ENCODE results near the gene TIMP2. TPM values are rescaled to one million over a fixed set of nuclear protein-coding genes. Genes with fewer than 3 reads are reported as not detected.

TIMP2 gene
- polyA plus RNA-seq, 2 of the 4 experiments (the other 2 are of a cell fraction) = 68.1 to 166 TPM

- 89% methylated on average over 6 of the region's 6 CpGs for WGBS (ENCODE audit: missing lambda C conversion rate)
- no peak overlapping the region for H3K4me2 ChIP-seq
- DNase-seq (ENCODE audit: low read depth in 1 of 2, low spot score in 1 of 2) (no peak), FAIRE-seq (no peak), ATAC-seq (no peak)
- H3K9me3 ChIP-seq = no peaks in the 10 kb centered on the region
- TF ChIP-seq FOXS1 (CRISPR knock-in tag; IDR thresholded peaks at IDR 0.05) (no peak), PHF8 (IDR thresholded peaks at IDR 0.05; ENCODE audit: borderline replicate concordance, low read depth) (no peak), HES2 (IDR thresholded peaks at IDR 0.05) (no peak), CEBPB (IDR thresholded peaks at IDR 0.05) (no peak), RAD21 (conservative IDR thresholded peaks at IDR 0.05 in 1 of 2, IDR thresholded peaks at IDR 0.05 in 1 of 2) (no peak), SMC3 (IDR thresholded peaks at IDR 0.05) (no peak), ZFP36 (IDR thresholded peaks at IDR 0.05; ENCODE audit: borderline replicate concordance, partially characterized antibody) (no peak), KDM1A (IDR thresholded peaks at IDR 0.05; ENCODE audit: low read depth) (no peak), ZC3H11A (IDR thresholded peaks at IDR 0.05) (no peak)
- POLR2A ChIA-PET = interaction anchor here (1.0 kb wide), 1 partner anchor 19 kb away, joined by 3 read pairs; no protein-coding TSS in a partner anchor
- CTCF ChIA-PET = interaction anchor here (1.1 to 2.8 kb wide), 4 partner anchors 9 to 32 kb away, joined by 4 to 11 read pairs (median 6); no protein-coding TSS in a partner anchor
- H3K4me3 ChIP-seq = no peak overlapping the region
- no peaks in the 10 kb centered on the region for H3K4me1 ChIP-seq
- H3K27ac ChIP-seq = no peak overlapping the region
Observed at GRCh38 chr17:78818932-78819331, 106.3 kb downstream of the TIMP2 start.

GRCh38 chr17:78818152-78818846 lies 106.9 kb downstream of the TIMP2 start:
- no peak for ATAC-seq
- no peaks in the 10 kb centered on the region for H3K9me3 ChIP-seq
- H3K27ac ChIP-seq = no peak overlapping the region
- no peak for FAIRE-seq
- DNase-seq (ENCODE audit: low read depth in 1 of 2, low spot score in 1 of 2) = no peak
- no peak overlapping the region for H3K4me3 ChIP-seq
- ChIA-PET POLR2A (no interaction called here), CTCF (interaction anchor here (1.1 to 2.8 kb wide), 4 partner anchors 10 to 31 kb away, joined by 4 to 11 read pairs (median 6); no protein-coding TSS in a partner anchor)
- no peaks in the 10 kb centered on the region for H3K4me1 ChIP-seq
- 86% methylated on average over 19 of the region's 19 CpGs for whole genome bisulfite sequencing (ENCODE audit: missing lambda C conversion rate)
- no peak for TF ChIP-seq ZFP36 (IDR thresholded peaks at IDR 0.05; ENCODE audit: borderline replicate concordance, partially characterized antibody)
- no peak for TF ChIP-seq NFE2L2 (conservative IDR thresholded peaks at IDR 0.05; ENCODE audit: low read length)
- no peak for TF ChIP-seq RAD21 (conservative IDR thresholded peaks at IDR 0.05 in 1 of 2, IDR thresholded peaks at IDR 0.05 in 1 of 2)
- TF ChIP-seq NPAS2 (CRISPR knock-in tag; IDR thresholded peaks at IDR 0.05; ENCODE audit: borderline replicate concordance) = no peak
- no peak for TF ChIP-seq ZSCAN20 (CRISPR knock-in tag; IDR thresholded peaks at IDR 0.05)
- no peak for TF ChIP-seq RNF2 (IDR thresholded peaks at IDR 0.05; ENCODE audit: borderline replicate concordance, low read depth)
- TF ChIP-seq MYC (IDR thresholded peaks at IDR 0.05; ENCODE audit: borderline replicate concordance, low read length) = no peak
- TF ChIP-seq CHD4 (IDR thresholded peaks at IDR 0.05; ENCODE audit: borderline replicate concordance) = no peak
- no peak for TF ChIP-seq PHF8 (IDR thresholded peaks at IDR 0.05; ENCODE audit: borderline replicate concordance, low read depth)
- TF ChIP-seq ESRRA (IDR thresholded peaks at IDR 0.05; ENCODE audit: borderline replicate concordance, low read length) = no peak
- no peak for TF ChIP-seq JUN (IDR thresholded peaks at IDR 0.05)
- no peak for TF ChIP-seq TFCP2L1 (CRISPR knock-in tag; IDR thresholded peaks at IDR 0.05)
- TF ChIP-seq POLR2AphosphoS2 (conservative IDR thresholded peaks at IDR 0.05; ENCODE audit: low read length) = no peak
- no peak for TF ChIP-seq ELK1 (IDR thresholded peaks at IDR 0.05; ENCODE audit: low read depth, low read length)
- TF ChIP-seq FOSL2 (IDR thresholded peaks at IDR 0.05) = no peak
- TF ChIP-seq FOSL2 (CRISPR knock-in tag; IDR thresholded peaks at IDR 0.05) = no peak
- no peak for TF ChIP-seq USF2 (IDR thresholded peaks at IDR 0.05)
- no peak overlapping the region for H3K4me2 ChIP-seq
